ENCODE measurements around the gene TIMM17B.
A peak's percentile ranks its signal among the peaks of the same experiment; 100 is the strongest.

The TIMM17B gene

GRCh38 chrX:48918643-48919340 is 21.2 kb upstream of the TIMM17B start, which contains the start of gene PIM2:
TSS of gene PIM2 (minus strand) at chrX:48919024. CDS start at chrX:48918834, 190 bp downstream.
- peak; percentile 85 for DNase-seq (ENCODE audit: low read depth)

DNA sequence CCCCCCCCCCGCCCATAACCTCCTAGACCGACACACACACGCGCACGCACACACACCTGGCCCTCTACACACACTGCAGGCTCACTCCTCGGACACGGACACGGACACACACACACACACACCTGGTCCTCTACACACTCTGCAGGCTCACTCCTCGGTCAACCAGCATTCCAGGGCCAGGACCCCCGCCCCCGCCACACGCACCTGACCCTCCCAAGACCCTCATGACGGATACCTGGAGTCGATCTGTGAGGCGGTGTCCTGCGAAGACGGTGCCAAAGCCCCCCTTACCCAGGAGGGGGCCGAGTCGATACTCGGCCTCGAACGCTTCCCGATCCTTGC is 20.7 kb upstream of the TIMM17B start:
- DNase-seq (ENCODE audit: low read depth) = no peak

- peak; percentile 81 for DNase-seq (ENCODE audit: low read depth)
Observed at GRCh38 chrX:48917139-48918001, 19.8 kb upstream of the TIMM17B start.

- DNase-seq (ENCODE audit: low read depth) = no peak
Observed at GRCh38 chrX:48914593-48915493, 17.3 kb upstream of the TIMM17B start.

- DNase-seq (ENCODE audit: low read depth) = no peak
Observed at GRCh38 chrX:48913605-48914366, 16.2 kb upstream of the TIMM17B start.

GRCh38 chrX:48911412-48912182 is 14.0 kb upstream of the TIMM17B start, which contains the start of gene SLC35A2:
TSS of gene SLC35A2 (minus strand) at chrX:48911646. CDS start at chrX:48911636, 10 bp downstream.
- DNase-seq (ENCODE audit: low read depth) = peak; percentile 76

DNA sequence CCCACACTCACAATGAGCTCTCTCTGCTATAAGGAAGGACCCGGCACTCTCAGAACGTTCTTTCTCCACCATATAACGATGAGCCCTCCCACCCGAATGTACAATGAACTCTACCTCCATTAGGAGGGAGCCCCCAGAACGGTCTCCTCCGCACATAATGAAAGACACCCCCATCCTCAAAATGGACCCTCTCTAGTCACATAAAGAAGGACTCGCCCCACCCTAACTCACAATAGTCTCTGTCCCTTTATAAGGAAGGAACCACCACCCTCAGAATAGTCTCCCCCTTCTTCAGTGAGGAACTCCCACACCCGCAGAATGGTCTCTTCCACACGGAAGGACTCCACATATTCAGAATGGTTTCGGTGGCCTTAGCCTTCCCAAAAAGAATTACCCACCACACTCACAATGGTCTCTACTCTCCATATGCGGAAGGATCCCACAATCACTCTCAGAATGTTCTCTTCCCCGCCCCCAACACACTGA is 13.4 kb upstream of the TIMM17B start:
- peak; percentile 44 for DNase-seq (ENCODE audit: low read depth)

- DNase-seq (ENCODE audit: low read depth) = no peak
Observed at GRCh38 chrX:48909703-48910294, 12.2 kb upstream of the TIMM17B start.

DNA sequence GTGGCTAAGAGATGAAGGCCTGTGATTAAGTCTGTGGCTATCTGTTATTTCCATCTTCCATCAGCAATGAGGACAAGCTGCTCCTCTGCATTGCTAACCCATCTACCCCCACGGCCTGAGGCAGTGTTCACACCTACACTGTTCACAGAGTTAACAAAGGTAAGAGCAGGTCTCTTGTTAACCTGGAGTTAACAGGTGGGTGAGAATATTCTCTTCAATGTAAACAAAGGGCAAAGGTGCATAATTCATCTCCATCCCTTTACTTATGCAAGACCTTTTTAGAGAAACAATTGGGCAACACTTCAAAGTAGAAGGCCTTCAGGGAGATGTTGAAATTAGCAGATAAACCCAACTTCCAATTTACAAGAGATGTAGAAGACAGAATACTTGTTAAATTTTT is 11.0 kb upstream of the TIMM17B start:
- peak; percentile 27 for DNase-seq (ENCODE audit: low read depth)

DNA sequence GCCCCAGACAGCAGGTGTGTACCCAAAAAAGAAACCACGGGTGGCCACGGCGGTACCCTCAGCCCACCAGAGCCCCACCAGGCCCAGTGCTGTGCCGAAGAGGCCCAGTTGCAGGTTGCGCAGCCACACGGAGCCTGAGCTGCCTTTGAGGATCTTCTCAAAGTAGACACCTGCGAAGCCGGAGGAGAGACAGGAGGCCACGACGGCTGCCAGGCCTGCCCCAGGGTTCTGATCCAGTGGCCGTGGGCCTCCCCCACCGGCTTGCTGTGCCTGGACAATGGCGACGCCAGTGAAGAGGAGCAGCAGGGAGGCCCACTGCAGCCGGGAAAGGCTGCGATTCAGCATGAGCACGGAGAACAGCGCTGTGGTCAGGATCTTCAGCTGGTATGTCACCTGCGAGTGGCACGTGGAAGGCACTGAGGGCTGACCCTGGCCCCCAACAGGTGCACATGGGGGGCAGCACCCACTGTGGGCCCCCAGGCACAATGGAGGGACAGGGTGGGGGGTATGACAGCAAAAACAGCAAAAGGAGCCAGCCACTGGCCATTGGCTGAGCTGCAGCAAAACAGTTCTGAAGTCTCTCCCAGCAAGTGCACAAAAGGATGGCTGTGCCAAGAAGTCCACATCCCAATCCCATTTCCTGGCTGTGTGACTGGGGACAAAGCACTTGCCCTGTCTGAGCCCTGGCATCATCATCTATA is 7.7 kb upstream of the TIMM17B start:
- no peak for DNase-seq (ENCODE audit: low read depth)

GRCh38 chrX:48904626-48905025 is 7.1 kb upstream of the TIMM17B start:
- DNase-seq (ENCODE audit: low read depth) = no peak

GRCh38 chrX:48904180-48904579 is 6.6 kb upstream of the TIMM17B start:
- DNase-seq (ENCODE audit: low read depth) = no peak

GRCh38 chrX:48903290-48903689 is 5.7 kb upstream of the TIMM17B start:
- DNase-seq (ENCODE audit: low read depth) = no peak

- no peak for DNase-seq (ENCODE audit: low read depth)
Observed at GRCh38 chrX:48902776-48903175, 5.2 kb upstream of the TIMM17B start.

DNA sequence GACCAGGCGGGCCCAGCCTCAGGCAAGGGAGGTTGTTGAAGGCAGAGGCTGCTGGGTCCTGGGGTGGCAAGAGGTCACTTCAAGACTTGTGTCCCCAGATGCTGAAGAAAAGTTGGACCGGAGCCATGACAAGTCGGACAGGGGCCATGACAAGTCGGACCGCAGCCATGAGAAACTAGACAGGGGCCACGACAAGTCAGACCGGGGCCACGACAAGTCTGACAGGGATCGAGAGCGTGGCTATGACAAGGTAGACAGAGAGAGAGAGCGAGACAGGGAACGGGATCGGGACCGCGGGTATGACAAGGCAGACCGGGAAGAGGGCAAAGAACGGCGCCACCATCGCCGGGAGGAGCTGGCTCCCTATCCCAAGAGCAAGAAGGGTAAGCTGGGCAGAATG is 4.6 kb upstream of the TIMM17B start:
- DNase-seq (ENCODE audit: low read depth) = no peak

DNA sequence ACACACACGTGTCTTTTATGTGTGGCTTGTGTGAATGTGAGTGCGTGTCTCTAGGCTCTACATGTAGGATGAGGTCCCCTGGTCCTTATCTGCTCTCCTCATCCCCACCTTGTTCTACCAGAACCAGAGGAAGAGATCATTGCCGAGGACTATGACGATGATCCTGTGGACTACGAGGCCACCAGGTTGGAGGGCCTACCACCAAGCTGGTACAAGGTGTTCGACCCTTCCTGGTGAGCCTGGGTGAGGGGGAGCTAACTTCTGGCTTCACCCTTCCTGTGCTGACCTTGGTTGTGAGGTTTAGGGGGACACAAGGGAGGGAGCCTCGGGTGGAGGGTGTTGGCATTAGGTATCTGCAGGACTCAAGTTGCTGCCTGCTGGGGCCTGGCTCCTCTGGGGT is 3.5 kb upstream of the TIMM17B start:
- DNase-seq (ENCODE audit: low read depth) = no peak

DNA sequence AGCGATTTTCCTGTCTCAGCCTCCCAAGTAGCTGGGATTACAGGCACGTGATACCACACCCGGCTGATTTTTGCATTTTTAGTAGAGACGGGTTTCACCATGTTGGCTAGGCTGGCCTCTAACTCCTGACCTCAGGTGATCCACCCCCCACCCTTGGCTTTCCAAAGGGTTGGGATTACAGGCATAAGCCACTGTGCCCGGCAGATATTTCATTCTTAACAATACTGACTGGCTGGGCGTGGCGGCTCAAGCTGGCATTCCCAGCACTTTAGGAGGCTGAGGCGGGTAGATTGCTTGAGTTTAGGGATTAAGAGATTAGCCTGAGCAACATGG is 1.5 kb upstream of the TIMM17B start:
- DNase-seq (ENCODE audit: low read depth) = no peak

- DNase-seq (ENCODE audit: low read depth) = peak; percentile 59
Observed at GRCh38 chrX:48897157-48897624, 377 bp downstream of the TIMM17B start.

GRCh38 chrX:48896611-48897011 is 957 bp downstream of the TIMM17B start:
- peak; percentile 32 for DNase-seq (ENCODE audit: low read depth)

All from amniotic epithelial cell (primary cell).